ENCODE measurements around the gene ZNF346.

The ZNF346 gene

DNA sequence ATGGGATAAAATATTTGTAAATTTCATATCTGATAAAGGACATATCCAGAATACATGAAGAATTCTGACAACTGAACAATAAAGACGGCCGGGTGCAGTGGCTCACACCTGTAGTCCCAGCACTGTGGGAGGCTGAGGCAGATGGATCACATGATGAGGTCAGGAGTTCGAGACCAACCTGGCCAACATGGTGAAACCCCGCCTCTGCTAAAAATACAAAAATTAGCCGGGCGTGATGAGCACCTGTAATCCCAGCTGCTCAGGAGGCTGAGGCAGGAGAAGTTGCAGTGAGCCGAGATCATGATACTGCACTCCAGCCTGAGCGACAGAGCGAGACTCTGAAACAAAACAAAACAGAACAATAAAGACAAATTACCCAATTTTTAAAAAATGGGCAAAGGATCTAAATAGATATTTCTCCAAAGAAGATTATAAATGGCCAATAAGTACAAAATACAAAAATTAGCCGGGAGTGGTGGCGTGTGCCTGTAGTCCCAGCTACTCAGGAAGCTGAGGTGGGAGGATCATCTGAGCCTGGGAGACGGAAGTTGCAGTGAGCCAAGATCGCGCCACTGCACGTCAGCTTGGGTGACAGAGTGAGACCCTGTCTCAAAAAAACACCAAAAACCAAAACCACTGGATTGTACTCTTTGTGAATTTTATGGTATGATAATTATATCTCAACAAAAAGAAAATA, 101.4 kb downstream of the ZNF346 start:
- DNase-seq (ENCODE audit: low spot score), result no peak

DNA sequence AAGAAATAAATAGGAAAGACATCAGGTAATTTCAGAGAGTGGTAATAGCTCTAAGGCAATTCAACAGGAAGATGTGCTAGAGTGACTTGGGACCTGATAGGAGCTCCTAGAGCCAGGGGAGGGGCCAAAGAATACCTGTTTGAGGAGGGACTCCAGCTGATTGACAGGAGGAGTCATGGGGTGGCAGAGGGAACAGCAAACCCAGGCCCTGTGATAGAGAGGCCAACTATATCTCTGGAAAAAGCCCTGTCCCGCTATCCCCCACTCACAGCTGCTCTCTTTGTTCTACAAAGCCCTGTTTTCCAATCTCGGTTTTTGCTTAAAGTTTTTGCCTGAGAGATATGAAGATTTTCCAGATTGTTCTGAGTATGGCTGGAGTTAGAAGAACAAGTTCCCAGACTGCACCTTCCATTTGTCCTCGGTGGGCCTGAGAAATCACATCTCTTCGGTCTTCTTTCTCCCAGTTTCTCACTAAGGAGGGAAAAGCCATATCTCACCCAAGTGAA, 102.0 kb downstream of the ZNF346 start:
- DNase-seq (ENCODE audit: low spot score), result no peak

DNA sequence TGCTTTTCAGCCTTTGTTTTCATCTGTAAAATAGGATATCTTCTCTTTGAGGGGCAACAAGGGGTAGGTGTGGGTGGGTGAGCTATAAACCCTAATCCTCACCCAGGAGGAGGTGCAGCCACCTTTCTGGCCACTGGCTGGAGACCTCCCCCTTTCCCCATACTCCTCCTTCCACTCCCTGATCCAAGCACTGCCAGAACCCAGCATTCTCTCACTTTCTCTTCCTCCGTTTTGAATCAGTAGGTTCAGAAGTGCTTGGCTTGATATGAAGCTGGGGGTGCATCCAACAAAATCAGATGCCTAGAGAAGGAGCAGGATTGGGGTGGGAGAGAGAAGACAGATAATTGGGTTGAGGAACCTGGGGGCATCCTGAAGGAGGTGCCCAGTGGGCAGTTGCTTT, 104.3 kb downstream of the ZNF346 start:
- no peak for DNase-seq (ENCODE audit: low spot score)

DNA sequence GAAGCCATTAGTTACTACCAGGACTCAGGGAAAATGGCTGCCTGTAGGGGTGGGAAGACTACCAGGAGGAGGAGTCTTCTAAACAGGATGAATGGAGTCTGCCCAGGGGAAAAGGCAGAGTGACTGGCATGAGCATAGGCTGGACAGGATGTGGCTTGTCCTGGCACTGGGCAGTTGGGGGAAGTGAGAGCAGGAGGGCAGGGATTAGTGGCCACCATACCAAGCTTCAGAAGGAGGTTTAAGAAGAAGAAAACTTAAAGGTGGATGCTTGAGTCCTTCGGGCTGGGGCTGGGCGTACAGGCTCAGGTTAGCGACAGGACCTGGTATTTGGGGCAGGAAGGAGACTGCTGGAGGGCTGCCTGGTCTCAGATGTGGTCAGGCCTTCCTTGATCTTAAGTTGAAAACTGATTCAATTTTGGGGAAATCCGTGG, 106.1 kb downstream of the ZNF346 start:
- peak; percentile 58 for DNase-seq (ENCODE audit: low spot score)

GRCh38 chr5:177130211-177131018, 107.9 kb downstream of the ZNF346 start:
- DNase-seq (ENCODE audit: low spot score), result no peak

Data from CD4-positive, alpha-beta T cell treated with Interleukin-2 at 100 ng/mL for 4 hours (primary cell).